ENCODE measurements around the gene DIAPH3.

DNA sequence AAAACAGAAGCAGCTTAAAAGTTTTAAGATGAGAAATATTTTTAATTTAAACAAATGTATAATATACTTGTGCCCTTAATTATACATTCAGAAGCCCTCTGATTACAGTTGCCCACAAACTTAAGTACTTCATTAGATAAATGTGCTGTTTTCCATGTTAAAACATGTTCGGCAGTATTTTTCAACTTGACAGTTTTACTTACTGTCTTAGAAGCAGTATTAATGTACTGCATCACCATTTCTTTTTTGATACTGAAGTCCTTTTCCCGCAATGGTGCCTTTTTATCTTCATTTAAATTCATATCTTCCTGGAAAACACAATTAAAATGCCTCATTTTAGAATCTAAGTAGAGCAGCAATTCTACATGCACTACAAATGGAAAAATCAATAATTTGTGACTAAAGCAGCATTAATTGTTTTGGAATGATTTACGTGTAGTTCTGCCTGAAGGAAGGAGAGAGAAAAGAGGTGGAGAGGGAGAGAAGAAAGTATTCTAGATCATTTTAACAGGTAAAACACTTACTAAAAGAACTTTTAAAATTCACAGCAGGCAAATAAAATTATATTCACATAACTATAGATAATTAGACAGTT lies 70.2 kb downstream of the DIAPH3 start:
- TF ChIP-seq CTCF (IDR thresholded peaks at IDR 0.05) (no peak), POLR2A (IDR thresholded peaks at IDR 0.05) (no peak), POLR2AphosphoS5 (IDR thresholded peaks at IDR 0.05) (no peak)

Measured in breast epithelium (tissue), 3 donors.